ENCODE data around the gene EYS.

Gene EYS

DNA sequence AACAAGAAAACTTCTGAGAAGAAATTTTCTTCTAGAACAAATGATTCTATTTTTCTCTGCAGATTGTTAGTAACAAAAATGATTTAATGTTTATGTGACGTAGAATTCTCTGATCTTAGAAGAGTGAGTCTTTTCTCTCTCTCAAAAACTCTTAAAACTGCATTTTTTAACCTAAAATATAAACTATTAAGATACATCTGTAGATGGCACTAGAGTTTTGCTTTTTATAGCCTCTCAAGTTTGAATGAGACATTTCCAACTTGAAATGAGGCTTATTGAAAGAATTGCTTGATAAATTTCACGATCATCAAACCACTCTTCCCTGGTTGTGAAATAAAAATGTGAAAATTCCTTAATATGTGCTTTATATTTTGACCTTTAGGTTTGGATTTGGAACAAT is 2017.6 kb downstream of the EYS start:
- no peaks in the 10 kb centered on the region for H3K9me3 ChIP-seq (ENCODE audit: insufficient read depth, low read depth, low read length)
- H3K36me3 ChIP-seq (ENCODE audit: insufficient read depth, low read length): peaks cover 18% of the 10 kb centered on the region; the same call in 1 of the 2 replicates
- TF ChIP-seq CTCF (conservative IDR thresholded peaks at IDR 0.05; ENCODE audit: low read length) (peak; percentile 35; the same call in 1 of the 2 replicates), EZH2phosphoT487 (IDR thresholded peaks at IDR 0.05; ENCODE audit: borderline replicate concordance) (no peak)
- H3K4me3 ChIP-seq (ENCODE audit: low read length, poor library complexity, severe bottlenecking): no peak overlapping the region
- 0 out of 2 replicates have a peak, but pooled peaks cover 4% of the 10 kb centered on the region for H3F3A ChIP-seq (ENCODE audit: low read depth)
- H3K9me2 ChIP-seq (replicated peaks; ENCODE audit: low read depth, low read length): no peaks in the 10 kb centered on the region
- no peak overlapping the region for H3K9ac ChIP-seq (ENCODE audit: low read depth, low read length, poor library complexity, severe bottlenecking)
- H3K27me3 ChIP-seq (ENCODE audit: insufficient read depth, low read length, poor library complexity, severe bottlenecking): no peaks in the 10 kb centered on the region
- no peak overlapping the region for H2AFZ ChIP-seq (ENCODE audit: low read length)
- H3K4me2 ChIP-seq (ENCODE audit: low read depth, low read length, poor library complexity, severe bottlenecking): no peak overlapping the region
- H3K79me2 ChIP-seq (ENCODE audit: insufficient read depth, low read length): peaks cover 5% of the 10 kb centered on the region; the same call in 1 of the 2 replicates
- H3K4me1 ChIP-seq (ENCODE audit: insufficient read depth, low read length, poor library complexity, severe bottlenecking): peaks cover 4% of the 10 kb centered on the region
- peaks cover 3% of the 10 kb centered on the region for H4K20me1 ChIP-seq (ENCODE audit: insufficient read depth, low read length, poor library complexity, severe bottlenecking)

- Histone ChIP-seq H3F3A (ENCODE audit: low read depth) (0 out of 2 replicates have a peak, but pooled peaks cover 4% of the 10 kb centered on the region), H3K4me1 (ENCODE audit: insufficient read depth, low read length, poor library complexity, severe bottlenecking) (peaks cover 4% of the 10 kb centered on the region), H2AFZ (ENCODE audit: low read length) (no peak overlapping the region), H3K4me2 (ENCODE audit: low read depth, low read length, poor library complexity, severe bottlenecking) (no peak overlapping the region), H3K27me3 (ENCODE audit: insufficient read depth, low read length, poor library complexity, severe bottlenecking) (no peaks in the 10 kb centered on the region), H3K9ac (ENCODE audit: low read depth, low read length, poor library complexity, severe bottlenecking) (no peak overlapping the region), H3K4me3 (ENCODE audit: low read length, poor library complexity, severe bottlenecking) (no peak overlapping the region), H3K36me3 (ENCODE audit: insufficient read depth, low read length) (peaks cover 41% of the 10 kb centered on the region), H3K9me2 (replicated peaks; ENCODE audit: low read depth, low read length) (no peaks in the 10 kb centered on the region), H3K9me3 (ENCODE audit: insufficient read depth, low read depth, low read length) (no peaks in the 10 kb centered on the region), H3K79me2 (ENCODE audit: insufficient read depth, low read length) (peaks cover 34% of the 10 kb centered on the region), H4K20me1 (ENCODE audit: insufficient read depth, low read length, poor library complexity, severe bottlenecking) (peaks cover 14% of the 10 kb centered on the region)
- TF ChIP-seq EZH2phosphoT487 (IDR thresholded peaks at IDR 0.05; ENCODE audit: borderline replicate concordance) (no peak), CTCF (conservative IDR thresholded peaks at IDR 0.05; ENCODE audit: low read length) (no peak)
Measured at GRCh38 chr6:63685446-63686379, 2021.3 kb downstream of the EYS start.

DNA sequence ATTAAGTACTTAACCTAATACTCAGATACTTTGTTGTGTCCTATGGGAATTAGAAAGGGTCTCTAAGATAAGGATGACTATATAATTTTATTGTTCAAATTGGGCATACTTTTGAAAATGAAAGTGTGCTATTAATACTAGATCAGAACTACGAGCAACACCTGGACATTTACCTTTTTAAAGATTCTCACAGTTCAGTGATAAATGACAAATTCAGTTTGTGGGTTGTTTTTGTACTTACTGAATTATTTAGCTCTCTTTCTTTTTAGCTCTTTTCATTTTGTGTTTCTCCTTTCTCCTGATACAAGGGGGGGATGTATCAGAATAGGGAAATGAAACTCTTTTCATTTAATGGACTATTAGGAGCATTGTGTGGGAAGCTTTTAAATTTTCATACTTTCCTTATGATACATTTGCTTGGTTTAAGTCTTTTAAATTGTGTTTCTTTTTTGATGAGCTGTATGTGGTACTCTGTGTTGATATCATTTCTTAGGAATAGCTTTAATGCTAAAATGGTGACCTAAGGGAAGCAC is 2023.9 kb downstream of the EYS start:
- H4K20me1 ChIP-seq (ENCODE audit: insufficient read depth, low read length, poor library complexity, severe bottlenecking): peaks cover 34% of the 10 kb centered on the region
- no peak for TF ChIP-seq CTCF (conservative IDR thresholded peaks at IDR 0.05; ENCODE audit: low read length)
- no peak for TF ChIP-seq EZH2phosphoT487 (IDR thresholded peaks at IDR 0.05; ENCODE audit: borderline replicate concordance)
- no peak overlapping the region for H3K4me2 ChIP-seq (ENCODE audit: low read depth, low read length, poor library complexity, severe bottlenecking)
- no peaks in the 10 kb centered on the region for H3K27me3 ChIP-seq (ENCODE audit: insufficient read depth, low read length, poor library complexity, severe bottlenecking)
- H3K79me2 ChIP-seq (ENCODE audit: insufficient read depth, low read length): peaks cover 60% of the 10 kb centered on the region
- H3K4me3 ChIP-seq (ENCODE audit: low read length, poor library complexity, severe bottlenecking): no peak overlapping the region
- no peak overlapping the region for H3K9ac ChIP-seq (ENCODE audit: low read depth, low read length, poor library complexity, severe bottlenecking)
- H3K36me3 ChIP-seq (ENCODE audit: insufficient read depth, low read length): peaks cover 57% of the 10 kb centered on the region
- H3K9me3 ChIP-seq (ENCODE audit: insufficient read depth, low read depth, low read length): no peaks in the 10 kb centered on the region
- no peaks in the 10 kb centered on the region for H3K9me2 ChIP-seq (replicated peaks; ENCODE audit: low read depth, low read length)
- H3F3A ChIP-seq (ENCODE audit: low read depth): 0 out of 2 replicates have a peak, but pooled peaks cover 4% of the 10 kb centered on the region
- H3K4me1 ChIP-seq (ENCODE audit: insufficient read depth, low read length, poor library complexity, severe bottlenecking): no peaks in the 10 kb centered on the region
- no peak overlapping the region for H2AFZ ChIP-seq (ENCODE audit: low read length)

Data from Loucy (cell line).